SK-N-SH (cell line): ENCODE measurements around the gene OR3A1. TPM values are rescaled to one million over a fixed set of nuclear protein-coding genes. Genes with fewer than 3 reads are reported as not detected.

Experiments used
- CTCF ChIA-PET: fragments of 300-600, 350-600 bp; formaldehyde crosslinking; extraction: SDS; loops from one replicate; lab custom pipeline; 2021; lab: Yijun Ruan, JAX
- POLR2A ChIA-PET: fragments of 350-600 bp; sonication (Branson Sonifier 250); formaldehyde crosslinking; extraction: SDS; loops from one replicate; lab custom pipeline; 2020; ENCODE audit warnings: antibody characterized with exemption, inconsistent platforms; lab: Yijun Ruan, JAX
- DNase-seq: peaks from one replicate; pipeline ENCODE4 v3.0.0; 2012
- H2AFZ ChIP-seq: fragments of 200-600 bp; sonication (generic); 2 replicates; pipeline ENCODE4 v1.8.1; 2016; ENCODE audit warnings: antibody characterized with exemption, mild to moderate bottlenecking, low read depth
- H3F3A ChIP-seq: fragments of 200-600 bp; sonication (generic); replicated peaks from 2 replicates; pipeline ENCODE3; 2016; ENCODE audit warnings: antibody characterized with exemption, mild to moderate bottlenecking; ENCODE audit not compliant: insufficient read depth
- H3K27ac ChIP-seq, 2 experiments: fragments of 200-500 bp in 1 of 2; fragments of 200-600 bp in 1 of 2; sonication (Bioruptor generic) in 1 of 2; sonication (generic), shearing (Covaris generic) in 1 of 2; 2 replicates each; pipeline versions ENCODE4 v1.5.1 to v1.6.1; 2014 to 2016; ENCODE audit warnings: low read depth in 2 of 2, inconsistent platforms in 1 of 2, low read length in 1 of 2, mild to moderate bottlenecking in 1 of 2, mixed read lengths in 1 of 2
- H3K27me3 ChIP-seq: fragments of 200-600 bp; sonication (generic), shearing (Covaris generic); 2 replicates; pipeline ENCODE4 v1.6.1; 2016; ENCODE audit warnings: mixed run types; ENCODE audit not compliant: insufficient read depth
- H3K36me3 ChIP-seq, 2 experiments: fragments of 200-500 bp in 1 of 2; fragments of 200-600 bp in 1 of 2; sonication (Bioruptor generic) in 1 of 2; sonication (generic) in 1 of 2; replicated peaks in 1 of 2; 2 replicates each; pipeline versions ENCODE3 to v1.5.1; 2014 to 2016; ENCODE audit warnings: low read length in 1 of 2, mild to moderate bottlenecking in 1 of 2; ENCODE audit not compliant: insufficient read depth in 2 of 2, control insufficient read depth in 1 of 2
- H3K4me1 ChIP-seq, 2 experiments: fragments of 200-500 bp in 1 of 2; fragments of 200-600 bp in 1 of 2; sonication (Bioruptor generic) in 1 of 2; sonication (generic), shearing (Covaris generic) in 1 of 2; 2 replicates each; pipeline versions ENCODE4 v1.5.1 to v1.6.1; 2014 to 2016; ENCODE audit warnings: low read depth in 1 of 2, low read length in 1 of 2, mixed run types in 1 of 2; ENCODE audit not compliant: insufficient read depth in 2 of 2, control insufficient read depth in 1 of 2
- H3K4me2 ChIP-seq: fragments of 200-600 bp; sonication (generic), shearing (Covaris generic); 2 replicates; pipeline ENCODE4 v1.6.1; 2017; ENCODE audit warnings: mixed run types
- H3K4me3 ChIP-seq, 2 experiments: fragments of 200-500 bp in 1 of 2; fragments of 200-600 bp in 1 of 2; sonication (Bioruptor generic) in 1 of 2; sonication (generic), shearing (Covaris generic) in 1 of 2; 2 replicates each; pipeline versions ENCODE4 v1.5.1 to v1.8.1; 2014 to 2016; ENCODE audit warnings: low read depth in 2 of 2, inconsistent platforms in 1 of 2, low read length in 1 of 2, mild to moderate bottlenecking in 1 of 2, mixed read lengths in 1 of 2, moderate library complexity in 1 of 2
- H3K79me2 ChIP-seq: fragments of 200-600 bp; sonication (generic); 2 replicates; pipeline ENCODE4 v1.8.1; 2017; ENCODE audit warnings: mild to moderate bottlenecking; ENCODE audit not compliant: insufficient read depth
- H3K9ac ChIP-seq: fragments of 200-600 bp; sonication (generic); 2 replicates; pipeline ENCODE4 v1.6.1; 2017; ENCODE audit warnings: mixed run types
- H3K9me2 ChIP-seq: fragments of 200-600 bp; sonication (generic); 2 replicates; pipeline ENCODE4 v1.6.1; 2017; ENCODE audit warnings: mixed run types
- H3K9me3 ChIP-seq: fragments of 200-600 bp; sonication (generic); 2 replicates; pipeline ENCODE4 v1.6.1; 2017; ENCODE audit warnings: mixed run types, mild to moderate bottlenecking, moderate library complexity
- H4K20me1 ChIP-seq: fragments of 200-600 bp; sonication (generic); 2 replicates; pipeline ENCODE4 v1.6.1; 2017; ENCODE audit warnings: mild to moderate bottlenecking, mixed run types; ENCODE audit not compliant: insufficient read depth
- CTCF ChIP-seq: fragments of 200-600 bp; sonication (generic); IDR thresholded peaks from 2 replicates; pipeline ENCODE4 v1.6.1; 2017; ENCODE audit warnings: antibody characterized with exemption, mild to moderate bottlenecking, moderate library complexity
- EP300 ChIP-seq, 2 experiments: IDR thresholded peaks; 2 replicates each; pipeline versions ENCODE4 v1.4.0 to v1.6.1; 2012; ENCODE audit warnings: borderline replicate concordance in 1 of 2, low read depth in 1 of 2, low read length in 1 of 2
- FOSL2 ChIP-seq: IDR thresholded peaks from 2 replicates; pipeline ENCODE4 v1.4.0; 2012; ENCODE audit warnings: low read depth, mild to moderate bottlenecking, moderate library complexity, borderline replicate concordance
- FOXJ3 ChIP-seq: sonication (generic); formaldehyde crosslinking; IDR thresholded peaks from 2 replicates; pipeline ENCODE4 v1.5.1; 2020; ENCODE audit warnings: mild to moderate bottlenecking, missing genetic modification reagents
- FOXM1 ChIP-seq: IDR thresholded peaks from 2 replicates; pipeline ENCODE4 v1.4.0; 2012; ENCODE audit warnings: low read depth, mild to moderate bottlenecking
- GABPA ChIP-seq: IDR thresholded peaks from 2 replicates; pipeline ENCODE4 v1.4.0; 2012; ENCODE audit warnings: low read depth, mild to moderate bottlenecking
- GATA2 ChIP-seq: sonication (generic); formaldehyde crosslinking; IDR thresholded peaks from 2 replicates; pipeline ENCODE4 v1.5.0; 2020; ENCODE audit warnings: mild to moderate bottlenecking, missing genetic modification reagents
- IRF3 ChIP-seq: fragments of 150-350 bp; IDR thresholded peaks from 2 replicates; pipeline ENCODE4 v1.6.1; 2016; ENCODE audit warnings: mild to moderate bottlenecking, low read depth, low read length
- MAX ChIP-seq: IDR thresholded peaks from 2 replicates; pipeline ENCODE4 v1.4.0; 2012; ENCODE audit warnings: low read depth
- NFIC ChIP-seq: IDR thresholded peaks from 2 replicates; pipeline ENCODE4 v1.4.0; 2012; ENCODE audit warnings: borderline replicate concordance
- PBX3 ChIP-seq: IDR thresholded peaks from 2 replicates; pipeline ENCODE4; 2012
- POLR2AphosphoS5 ChIP-seq: IDR thresholded peaks from 2 replicates; pipeline ENCODE4 v1.6.1; 2012; ENCODE audit warnings: low read depth, low read length
- RAD21 ChIP-seq: IDR thresholded peaks from 2 replicates; pipeline ENCODE4 v1.6.1; 2012; ENCODE audit warnings: mild to moderate bottlenecking, low read length
- RCOR1 ChIP-seq: fragments of 150-350 bp; IDR thresholded peaks from 2 replicates; pipeline ENCODE4 v1.6.1; 2017; ENCODE audit warnings: antibody characterized with exemption, low read length
- SMC3 ChIP-seq: IDR thresholded peaks from 2 replicates; pipeline ENCODE4 v1.6.1; 2012; ENCODE audit warnings: low read depth, low read length, improper control_type of control experiment
- TAF1 ChIP-seq: IDR thresholded peaks from 2 replicates; pipeline ENCODE4 v1.6.1; 2012; ENCODE audit warnings: low read depth, mild to moderate bottlenecking, low read length, moderate library complexity, borderline replicate concordance
- TEAD4 ChIP-seq: IDR thresholded peaks from 2 replicates; pipeline ENCODE4 v1.4.0; 2012; ENCODE audit warnings: mild to moderate bottlenecking, borderline replicate concordance; ENCODE audit not compliant: insufficient read depth
- USF1 ChIP-seq: IDR thresholded peaks from 2 replicates; pipeline ENCODE4 v1.4.0; 2012; ENCODE audit warnings: low read depth, borderline replicate concordance
- YY1 ChIP-seq: IDR thresholded peaks from 2 replicates; pipeline ENCODE4 v1.4.0; 2012; ENCODE audit warnings: low read depth, mild to moderate bottlenecking
- WGBS: methylation state at CpG from one replicate; pipeline ENCODE4 v1.1.6; 2017; ENCODE audit warnings: low lambda C conversion rate; 5-methylcytosine and 5-hydroxymethylcytosine counted together
- polyA plus RNA-seq, 3 experiments: library from polyadenylated mRNA; depleted of rRNA; stranded (reverse); fragments of >200 nt; gene quantifications; 2 replicates each; pipeline ENCODE4 v1.2.3, GENCODE V29; 2012
- TF ChIP-seq, protein P1 (sequence below): IDR thresholded peaks from 2 replicates; pipeline ENCODE4 v1.4.0; 2012; ENCODE audit warnings: low read depth, borderline replicate concordance

Gene OR3A1
- polyA plus RNA-seq, 1 of the 3 experiments (the other 2 are of a cell fraction): not detected

DNA sequence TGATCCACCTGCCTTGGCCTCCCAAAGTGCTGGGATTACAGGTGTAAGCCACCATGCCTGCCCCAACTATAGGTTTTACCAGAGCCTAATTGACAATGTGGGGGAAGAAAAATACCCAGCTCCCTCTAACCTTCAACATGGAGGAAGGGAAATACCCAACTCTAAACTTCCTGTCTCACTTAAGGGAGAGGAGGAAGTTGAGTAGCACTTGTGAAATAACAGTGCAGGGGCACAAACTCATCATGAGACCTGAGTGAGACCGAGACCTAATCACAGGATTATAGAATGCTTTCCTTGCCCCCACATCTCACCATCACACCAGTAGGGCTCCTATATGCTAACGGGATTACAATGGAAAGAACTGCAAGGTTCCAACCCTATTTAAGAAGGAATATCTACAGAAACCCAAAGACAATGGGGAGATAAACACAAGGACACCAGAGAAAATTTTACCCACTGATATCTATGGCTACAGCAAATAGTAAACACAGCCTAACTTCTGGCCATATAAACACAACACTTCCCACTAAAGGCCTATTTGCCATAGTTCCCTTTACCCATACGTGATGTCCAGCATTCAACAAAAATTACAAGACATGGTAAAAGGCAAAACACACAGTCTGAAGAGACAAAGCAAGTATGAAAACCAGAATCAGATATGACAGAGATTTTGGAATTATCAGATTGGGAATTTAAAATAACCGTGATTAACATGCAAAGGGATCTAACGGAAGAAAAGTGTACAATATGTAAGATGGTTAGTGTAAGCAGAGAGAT, 26.9 kb downstream of the OR3A1 start:
- H3K27ac ChIP-seq: no peak overlapping the region
- H3K9me3 ChIP-seq: no peaks in the 10 kb centered on the region
- POLR2A ChIA-PET: no interaction called here
- CTCF ChIA-PET: no interaction called here
- no peaks in the 10 kb centered on the region for H3K4me1 ChIP-seq
- H3F3A ChIP-seq: no peaks in the 10 kb centered on the region
- H3K36me3 ChIP-seq: no peaks in the 10 kb centered on the region
- 2% methylated on average over 5 of the region's 5 CpGs for WGBS
- no peaks in the 10 kb centered on the region for H4K20me1 ChIP-seq
- no peak overlapping the region for H3K4me2 ChIP-seq
- no peak overlapping the region for H2AFZ ChIP-seq
- H3K9ac ChIP-seq: no peak overlapping the region
- no peak for DNase-seq
- TF ChIP-seq NFIC (no peak), FOSL2 (no peak), MAX (no peak), RAD21 (no peak), RCOR1 (no peak), IRF3 (no peak), FOXM1 (no peak), FOXJ3 (no peak), YY1 (no peak), GATA2 (CRISPR knock-in tag) (no peak), EP300 (IDR thresholded peaks at IDR 0.05; ENCODE audit: borderline replicate concordance in 1 of 2, low read depth in 1 of 2, low read length in 1 of 2) (no peak), TAF1 (no peak), TEAD4 (no peak), GABPA (no peak), POLR2AphosphoS5 (no peak), CTCF (no peak), USF1 (no peak), SMC3 (no peak), PBX3 (no peak)
- TF ChIP-seq, protein P1, sequence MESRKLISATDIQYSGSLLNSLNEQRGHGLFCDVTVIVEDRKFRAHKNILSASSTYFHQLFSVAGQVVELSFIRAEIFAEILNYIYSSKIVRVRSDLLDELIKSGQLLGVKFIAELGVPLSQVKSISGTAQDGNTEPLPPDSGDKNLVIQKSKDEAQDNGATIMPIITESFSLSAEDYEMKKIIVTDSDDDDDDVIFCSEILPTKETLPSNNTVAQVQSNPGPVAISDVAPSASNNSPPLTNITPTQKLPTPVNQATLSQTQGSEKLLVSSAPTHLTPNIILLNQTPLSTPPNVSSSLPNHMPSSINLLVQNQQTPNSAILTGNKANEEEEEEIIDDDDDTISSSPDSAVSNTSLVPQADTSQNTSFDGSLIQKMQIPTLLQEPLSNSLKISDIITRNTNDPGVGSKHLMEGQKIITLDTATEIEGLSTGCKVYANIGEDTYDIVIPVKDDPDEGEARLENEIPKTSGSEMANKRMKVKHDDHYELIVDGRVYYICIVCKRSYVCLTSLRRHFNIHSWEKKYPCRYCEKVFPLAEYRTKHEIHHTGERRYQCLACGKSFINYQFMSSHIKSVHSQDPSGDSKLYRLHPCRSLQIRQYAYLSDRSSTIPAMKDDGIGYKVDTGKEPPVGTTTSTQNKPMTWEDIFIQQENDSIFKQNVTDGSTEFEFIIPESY: no peak
- no peaks in the 10 kb centered on the region for H3K79me2 ChIP-seq
- H3K27me3 ChIP-seq: no peaks in the 10 kb centered on the region
- H3K4me3 ChIP-seq: no peak overlapping the region
- no peaks in the 10 kb centered on the region for H3K9me2 ChIP-seq
